LHCN-M2 (cell line): ENCODE data around the gene ANKRD6. TPM values are rescaled to one million over a fixed set of nuclear protein-coding genes. Genes with fewer than 3 reads are reported as not detected.

ENCODE experiments used
- DNase-seq: peaks from one replicate; pipeline ENCODE4 v3.0.0-alpha.2; 2012; ENCODE audit warnings: low read depth
- total RNA-seq: library from RNA; depleted of rRNA; stranded (reverse); fragments of >200 nt; gene quantifications from 2 replicates; pipeline ENCODE4 v1.2.3, GENCODE V29; 2014

The ANKRD6 gene
- total RNA-seq, 1 experiment from 2014 or later = 0.17 TPM

DNA sequence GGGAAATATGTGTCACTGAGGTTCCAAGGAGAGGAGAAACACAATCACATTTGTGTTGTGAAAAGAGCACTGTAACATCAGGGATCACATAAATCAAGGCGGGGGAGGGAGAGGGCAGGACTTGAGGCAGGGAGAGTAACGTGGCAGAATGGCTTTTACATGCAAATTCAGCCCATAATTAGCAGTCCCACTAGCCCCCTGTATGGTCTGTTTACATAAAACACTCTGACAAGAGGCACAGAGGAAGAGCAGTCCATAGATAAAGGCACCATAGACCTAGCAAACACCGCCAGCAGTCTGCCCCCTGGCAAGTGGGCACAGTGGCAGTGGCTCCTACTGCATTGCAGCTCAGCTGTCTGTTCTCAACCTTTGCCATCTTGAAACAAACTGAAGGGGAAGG, 122.9 kb downstream of the ANKRD6 start:
- DNase-seq = no peak

DNA sequence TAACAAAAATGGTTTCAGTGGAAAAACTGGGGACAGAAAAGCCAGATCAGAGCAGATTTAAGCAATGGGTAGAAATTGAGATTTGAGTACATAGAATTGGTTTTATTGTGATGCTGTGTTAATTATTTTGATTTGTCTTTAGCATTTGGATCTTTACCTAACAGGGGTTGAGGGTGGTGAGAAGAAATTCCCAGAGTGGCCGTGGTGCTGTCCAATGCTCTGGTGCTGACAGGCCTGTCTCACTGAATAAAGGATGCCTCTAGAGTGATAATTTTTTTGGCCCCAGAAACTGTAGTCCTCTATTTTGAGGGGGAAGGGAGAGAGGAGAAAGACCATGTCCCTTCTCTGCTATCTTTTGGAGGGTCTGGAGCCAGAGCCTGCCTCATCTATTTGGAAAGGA, 126.5 kb downstream of the ANKRD6 start:
- peak; percentile 2 for DNase-seq

DNA sequence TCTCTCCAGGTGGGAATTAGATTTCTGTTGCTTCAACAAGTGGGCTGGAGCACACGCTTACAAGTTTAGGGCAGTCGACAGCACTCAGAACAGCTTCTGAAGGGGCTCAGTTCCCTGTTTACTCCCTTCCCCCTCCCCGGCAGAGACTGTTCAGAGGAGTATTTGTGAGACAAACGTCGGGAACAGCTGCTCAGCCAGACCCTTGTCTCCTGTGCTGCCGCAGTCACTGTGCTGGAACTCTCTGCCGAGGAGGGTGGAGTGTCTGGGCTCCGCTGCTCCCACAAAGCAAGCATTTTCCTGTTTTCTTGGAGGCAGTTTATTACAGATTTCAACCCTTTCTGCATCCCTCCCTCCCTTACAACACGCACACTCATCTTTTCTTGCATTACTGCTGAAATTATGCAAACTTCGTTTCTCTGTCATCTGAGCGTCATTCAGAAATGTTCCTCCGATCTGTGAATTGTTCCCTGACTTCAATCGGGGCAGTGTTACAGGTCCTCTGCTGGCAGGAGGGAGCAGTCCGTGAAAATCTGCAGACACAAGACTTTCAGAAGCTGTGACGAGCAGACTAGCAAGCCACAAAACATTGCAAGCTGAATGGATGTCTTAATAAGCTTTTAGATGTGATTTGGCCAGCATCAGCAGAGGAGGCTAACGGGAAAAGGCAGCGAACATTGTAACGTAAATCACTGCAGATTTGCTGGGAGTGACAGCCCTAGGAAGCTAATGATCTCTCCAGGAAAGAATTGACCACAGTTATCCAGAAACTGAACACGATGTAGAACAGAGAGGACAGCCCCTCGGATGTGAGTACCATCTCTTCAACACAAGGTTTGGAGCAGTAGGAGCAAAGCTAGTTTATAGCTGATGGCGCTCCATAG, 129.4 kb downstream of the ANKRD6 start:
- DNase-seq = peak; percentile 3

DNA sequence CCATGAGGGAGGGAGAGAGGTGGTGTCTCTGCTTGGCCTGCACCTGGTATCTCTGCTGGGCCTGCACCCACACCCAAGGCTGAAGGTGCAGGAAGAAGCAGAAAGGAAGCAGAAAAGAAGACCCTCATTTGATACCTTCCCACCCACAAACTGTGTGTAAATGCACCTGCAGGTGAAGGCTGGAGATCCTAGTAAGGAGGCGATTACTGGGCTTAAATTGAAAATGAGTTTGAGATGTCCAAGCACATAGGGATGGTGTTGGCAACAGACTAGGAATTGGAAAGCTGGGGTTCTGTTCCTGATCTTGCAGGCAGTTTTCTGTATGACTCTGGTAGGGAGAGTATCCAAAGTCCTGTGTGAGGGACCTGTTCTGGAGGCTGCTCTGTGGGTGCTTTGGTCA, 130.9 kb downstream of the ANKRD6 start:
- DNase-seq = no peak

DNA sequence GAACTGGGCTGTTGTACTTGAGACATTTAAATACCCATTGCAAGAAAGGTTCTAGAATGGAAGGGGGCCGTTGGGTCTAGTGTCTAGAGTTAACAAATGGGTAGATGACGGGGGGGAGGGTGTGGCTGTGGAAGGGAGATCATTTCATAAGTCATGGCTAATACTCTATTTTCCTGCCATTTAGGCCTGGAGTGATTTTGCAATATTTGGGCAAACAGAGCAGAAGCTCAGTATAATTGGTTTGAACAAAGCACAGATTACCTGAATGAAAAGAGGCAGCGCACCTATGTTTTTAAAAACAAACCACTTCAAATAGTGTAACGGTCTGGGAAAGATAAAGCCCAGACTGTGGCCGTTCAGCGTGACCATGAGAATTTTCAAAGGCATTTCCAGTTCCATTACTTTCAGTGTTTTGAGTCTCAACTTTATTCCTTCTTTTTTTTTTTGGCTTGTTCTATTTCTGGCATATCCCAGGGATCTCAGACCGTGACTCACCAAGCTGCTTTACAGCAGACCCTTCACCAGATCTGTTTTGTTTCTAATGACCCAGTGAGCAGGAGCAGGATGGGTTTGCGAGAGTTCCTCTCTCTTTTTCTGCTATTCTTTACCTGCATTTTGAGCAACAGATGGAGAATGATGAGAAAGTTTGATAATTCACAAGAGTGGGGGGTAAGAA, 131.9 kb downstream of the ANKRD6 start:
- peak; percentile 1 for DNase-seq

DNA sequence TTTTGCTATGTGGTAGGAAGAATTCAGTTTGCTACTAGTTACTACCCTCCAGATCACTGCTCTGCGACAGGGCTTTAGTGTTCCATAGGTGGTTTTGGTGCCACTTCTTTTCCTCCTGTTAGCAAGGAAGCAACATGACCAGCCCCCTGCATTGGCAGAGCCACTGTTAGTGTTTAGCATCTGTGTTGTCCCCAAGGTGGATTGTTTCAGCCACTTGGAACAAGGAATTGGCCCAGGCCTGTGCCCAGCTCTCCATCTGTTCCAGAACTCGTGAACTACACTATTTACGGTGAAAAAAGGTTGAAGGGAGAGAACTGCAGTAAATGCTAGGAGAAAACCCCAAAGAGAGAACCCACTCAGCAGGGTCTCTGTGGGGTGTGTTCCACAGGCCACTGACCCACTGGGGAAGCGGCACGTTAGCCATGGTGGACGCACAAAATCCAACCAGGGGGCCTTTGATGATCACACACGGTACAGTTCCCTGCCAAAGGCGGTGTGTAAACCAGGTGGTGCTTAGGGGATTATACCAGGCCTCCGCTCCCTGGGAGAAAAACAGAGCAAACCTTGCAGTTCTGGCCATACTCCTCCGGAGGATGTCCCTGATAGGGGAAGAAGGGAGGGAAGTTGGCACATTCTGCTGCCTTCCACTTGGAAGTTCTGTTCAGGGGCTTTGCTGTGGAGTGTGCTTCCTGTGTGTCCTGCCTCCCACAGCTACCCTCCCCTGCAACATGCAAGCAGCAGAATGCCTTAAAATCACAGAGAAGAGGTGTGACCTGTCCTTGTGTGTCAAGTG, 133.3 kb downstream of the ANKRD6 start:
- no peak for DNase-seq

DNA sequence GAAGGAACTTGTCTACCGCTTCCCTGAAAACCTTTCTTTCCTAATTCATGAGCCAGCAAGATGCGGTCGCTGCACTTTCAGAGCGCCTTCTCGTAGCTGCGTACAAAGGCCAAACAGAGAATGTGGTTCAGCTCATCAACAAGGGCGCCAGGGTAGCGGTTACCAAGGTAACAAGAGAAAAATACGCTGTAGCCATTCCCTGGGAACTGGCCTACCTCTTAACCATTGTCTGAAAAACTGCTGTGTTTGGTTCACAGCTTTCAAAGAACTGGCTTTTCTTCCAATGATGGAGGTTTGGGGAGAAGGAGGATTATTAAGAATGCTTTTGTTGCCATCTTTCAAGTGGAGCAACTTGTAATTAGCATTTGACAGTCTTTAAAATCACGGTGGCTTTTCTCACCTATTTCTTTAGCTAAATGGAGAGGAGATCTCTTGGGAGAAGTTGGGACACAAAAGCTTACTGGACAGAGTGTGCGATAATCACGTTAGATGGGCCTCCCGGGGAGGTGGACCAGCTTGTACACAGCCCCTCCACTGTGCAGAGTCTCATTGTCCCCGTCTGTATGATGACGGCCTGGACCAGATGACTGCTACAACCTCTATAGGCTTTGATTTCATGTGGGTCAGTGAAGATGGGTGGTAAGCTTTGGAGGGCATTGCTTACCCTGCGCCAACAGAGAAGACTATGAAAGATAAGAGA, 134.1 kb downstream of the ANKRD6 start:
- DNase-seq = no peak

DNA sequence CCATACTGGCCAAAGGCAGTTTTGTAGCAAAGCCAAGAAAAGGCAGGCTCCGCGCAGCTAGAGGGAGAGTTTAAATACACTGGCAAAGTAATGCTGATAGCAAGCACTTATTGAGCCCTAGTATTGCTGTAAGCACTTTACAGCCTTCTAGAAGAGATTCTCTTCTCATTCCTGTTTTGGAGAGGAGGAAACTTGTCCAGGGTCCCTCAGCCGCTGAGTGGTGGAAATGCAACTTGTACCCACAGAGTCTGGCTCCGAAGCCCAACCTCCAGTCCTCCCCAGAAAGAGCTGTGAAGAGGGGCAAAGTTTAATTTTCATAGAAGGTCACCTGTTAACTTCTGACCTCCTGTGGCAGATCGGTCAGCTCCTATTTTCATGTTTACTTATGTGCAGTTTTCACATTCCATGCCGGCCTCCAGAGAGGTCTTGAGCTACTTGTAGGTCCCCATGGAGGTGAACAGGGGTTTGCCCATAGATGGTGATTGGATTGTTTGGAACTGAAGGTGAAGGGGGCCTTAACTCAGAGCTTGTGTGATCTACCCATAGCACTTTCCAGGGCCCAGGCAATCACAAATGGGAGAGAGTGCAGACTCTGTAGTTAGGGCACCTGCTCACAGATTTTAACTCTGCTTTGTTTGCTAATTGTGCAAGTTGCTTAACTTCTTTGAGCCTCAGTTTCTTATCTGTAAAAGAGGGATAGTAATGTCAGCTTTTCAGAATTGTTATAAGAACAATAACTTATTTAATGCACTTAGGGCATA, 134.9 kb downstream of the ANKRD6 start:
- DNase-seq = no peak

DNA sequence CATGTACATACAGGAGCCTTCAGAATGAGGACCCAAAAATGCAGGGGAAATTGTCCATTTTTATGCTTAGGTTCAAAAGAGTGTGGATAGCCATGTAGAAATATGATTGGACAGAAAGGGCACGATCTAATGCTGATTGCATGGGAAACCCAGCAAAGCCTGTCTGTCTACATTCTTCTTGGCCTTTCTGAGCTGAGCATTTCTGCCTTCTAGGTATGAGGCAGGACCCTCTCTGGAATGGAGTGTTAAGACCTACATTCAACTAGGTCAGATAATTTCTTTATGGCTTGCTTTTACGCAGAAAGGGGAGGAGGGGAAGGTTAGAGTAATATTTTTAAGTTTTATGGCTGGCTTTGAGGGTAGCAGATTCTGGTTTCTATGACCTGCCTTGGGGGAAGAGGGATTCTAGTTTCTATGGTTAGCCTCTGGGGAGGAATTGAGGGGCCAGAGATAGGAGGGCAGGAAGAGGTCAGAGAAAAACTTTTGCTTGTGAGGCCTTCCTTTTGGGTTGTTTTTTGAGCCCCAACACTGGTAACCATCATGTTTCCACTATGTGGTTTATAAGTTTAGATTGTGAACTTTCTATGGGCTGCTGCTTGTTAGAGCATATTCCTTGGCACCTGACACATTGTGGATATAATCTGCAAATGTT, 142.1 kb downstream of the ANKRD6 start:
- no peak for DNase-seq

DNA sequence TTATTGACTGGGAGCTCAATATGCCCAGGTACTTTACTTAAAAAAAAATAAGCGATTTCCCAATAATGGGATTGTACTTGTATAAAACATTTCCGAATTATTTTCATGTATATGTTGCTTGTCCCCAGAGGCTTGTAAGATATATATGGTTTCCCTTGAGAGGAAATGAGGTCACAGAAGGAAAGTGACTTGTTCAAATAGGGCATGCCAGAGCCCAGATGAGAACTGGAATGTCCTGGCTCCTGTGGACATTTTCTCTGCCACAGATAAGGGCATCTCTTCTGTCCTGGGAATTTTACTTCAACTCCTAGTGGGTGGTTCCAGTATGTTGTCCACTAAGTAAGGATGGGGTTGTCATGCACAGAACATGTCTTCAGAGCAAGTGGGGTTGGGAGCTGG, 142.6 kb downstream of the ANKRD6 start:
- DNase-seq = no peak

DNA sequence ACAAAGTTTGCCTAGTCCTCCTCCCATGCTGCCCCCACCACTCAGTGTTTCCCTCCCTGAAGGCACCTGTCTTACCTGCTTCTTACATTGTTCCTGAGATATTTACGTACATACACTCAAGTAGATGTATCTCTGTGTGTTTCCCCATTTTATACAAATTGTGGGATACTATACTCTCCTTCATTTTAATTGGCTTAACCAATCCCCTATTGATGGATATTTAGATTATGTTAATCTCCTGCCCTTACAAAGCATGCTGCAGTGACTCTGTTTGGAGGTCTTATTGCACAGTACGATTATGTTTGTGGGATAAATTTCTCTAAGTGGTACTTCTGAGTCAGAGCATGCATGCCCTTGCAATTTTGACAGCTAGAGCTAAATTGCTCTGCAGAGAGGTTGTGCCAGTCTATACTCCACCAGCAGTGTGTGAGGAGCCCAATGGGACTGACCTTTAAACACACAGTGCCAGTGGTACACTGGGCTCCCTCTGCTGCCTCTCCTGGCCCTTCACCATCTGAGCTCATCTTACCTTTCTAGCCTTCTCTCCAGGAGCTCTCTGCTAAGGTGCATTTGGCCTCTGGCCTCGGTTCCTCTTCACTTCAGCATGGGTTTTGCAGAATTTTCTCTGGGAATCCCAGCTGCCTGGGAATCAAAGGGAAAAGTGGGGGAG, 148.2 kb downstream of the ANKRD6 start:
- DNase-seq = no peak

DNA sequence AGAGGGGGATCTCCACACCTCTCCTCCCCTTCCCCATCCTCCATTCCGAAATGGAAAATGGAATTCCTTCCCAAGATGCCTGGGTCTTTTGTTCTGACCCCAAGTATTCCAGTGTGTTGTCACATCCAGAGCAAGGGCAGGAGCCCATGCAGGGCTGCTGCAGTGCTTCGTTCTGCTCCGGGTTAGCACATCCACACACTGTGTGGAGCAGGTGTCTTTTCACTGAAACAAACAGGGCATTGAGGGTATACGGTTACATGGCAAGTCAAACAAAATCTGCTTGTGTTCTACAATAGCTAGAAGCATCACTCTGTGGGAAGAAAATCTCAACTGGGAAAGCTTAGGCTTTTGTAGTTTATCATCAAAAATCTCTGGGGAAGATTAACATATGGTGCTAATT, 148.7 kb downstream of the ANKRD6 start:
- no peak for DNase-seq

DNA sequence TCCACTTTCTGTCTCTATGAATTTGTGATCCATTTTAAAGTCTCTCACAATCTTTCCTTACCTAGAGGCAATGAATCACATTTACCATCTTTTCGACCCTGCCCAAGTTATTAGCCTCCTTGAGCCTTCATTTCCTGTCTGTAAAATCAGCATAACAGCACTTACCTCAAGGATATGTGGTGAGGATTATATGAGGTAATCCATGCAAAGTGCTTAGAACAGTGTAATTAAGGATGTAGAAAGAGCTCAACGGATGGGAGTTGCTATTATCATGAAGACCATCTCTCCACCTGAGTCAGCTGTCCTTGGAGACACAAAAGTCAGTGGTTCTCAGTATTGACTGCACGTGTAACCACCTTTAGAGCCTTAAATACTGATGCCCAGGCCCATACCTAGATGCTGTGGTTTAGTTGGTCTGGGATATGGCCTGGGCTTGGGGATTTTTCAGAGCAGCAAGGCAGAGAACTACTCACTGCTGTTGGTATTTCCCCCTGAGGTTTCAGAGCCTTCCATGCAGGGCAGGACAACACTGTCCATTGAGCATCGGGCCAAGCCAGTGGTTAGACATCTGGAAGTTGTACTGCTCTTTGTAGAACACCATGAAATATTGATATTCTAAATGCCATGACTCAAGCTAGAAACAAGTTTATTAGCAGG, 149.8 kb downstream of the ANKRD6 start:
- DNase-seq = no peak

DNA sequence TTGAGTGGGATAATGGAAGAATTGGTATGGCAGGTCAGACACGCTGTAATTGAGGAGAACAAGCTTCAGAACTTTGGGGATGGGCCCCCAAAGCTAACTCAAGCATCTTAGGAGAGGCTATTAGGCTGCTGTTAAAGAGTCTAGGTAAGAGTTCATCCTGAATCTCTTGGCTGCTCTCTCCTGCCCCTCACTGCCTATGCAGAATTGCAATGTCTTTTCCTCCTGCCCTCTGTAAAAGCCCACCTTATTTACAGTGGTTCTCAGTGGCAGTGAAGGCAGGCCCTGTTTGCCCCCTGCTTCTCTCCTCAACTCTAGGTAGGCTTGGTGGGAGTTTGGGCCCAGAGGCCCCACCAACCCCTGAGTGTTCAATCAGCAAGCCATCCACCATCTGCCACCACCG, 150.6 kb downstream of the ANKRD6 start:
- DNase-seq = no peak

DNA sequence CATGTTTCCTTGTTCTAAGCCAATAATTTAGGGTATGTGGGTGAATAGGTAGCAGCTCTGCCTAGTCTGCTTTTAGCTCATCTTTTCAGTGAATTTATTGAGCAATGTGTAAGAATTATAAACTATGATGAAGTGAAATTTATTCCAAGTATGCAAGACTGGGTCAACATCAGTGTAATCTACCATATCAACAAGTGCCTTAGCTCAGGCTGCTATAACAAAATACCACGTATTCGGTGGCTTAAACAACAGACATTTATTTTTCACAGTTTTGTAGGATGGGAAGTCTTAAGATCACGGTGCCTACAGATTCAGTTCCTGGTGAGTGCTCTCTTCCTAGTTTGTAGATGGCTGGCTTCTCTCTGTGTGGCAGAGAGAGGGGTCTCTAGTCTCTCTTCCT, 151.6 kb downstream of the ANKRD6 start:
- DNase-seq = no peak

DNA sequence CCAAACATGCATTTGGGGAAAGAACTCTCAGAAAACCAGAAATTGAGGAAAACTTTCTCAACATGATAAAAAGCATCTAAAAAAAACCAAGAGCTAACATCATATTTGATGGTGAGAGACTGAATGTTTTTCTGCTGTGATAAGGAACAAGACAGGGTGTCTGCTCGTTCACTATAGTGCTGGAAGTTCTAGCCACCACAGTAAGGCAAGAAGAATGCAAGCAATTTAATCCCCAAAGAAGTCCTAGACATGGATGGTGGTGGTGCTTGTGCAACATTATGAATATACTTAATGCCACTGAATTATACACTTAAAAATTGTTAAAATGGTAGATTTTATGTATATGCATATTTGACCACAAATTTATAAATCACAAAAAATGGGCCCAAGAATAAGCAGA, 152.2 kb downstream of the ANKRD6 start:
- DNase-seq = no peak

DNA sequence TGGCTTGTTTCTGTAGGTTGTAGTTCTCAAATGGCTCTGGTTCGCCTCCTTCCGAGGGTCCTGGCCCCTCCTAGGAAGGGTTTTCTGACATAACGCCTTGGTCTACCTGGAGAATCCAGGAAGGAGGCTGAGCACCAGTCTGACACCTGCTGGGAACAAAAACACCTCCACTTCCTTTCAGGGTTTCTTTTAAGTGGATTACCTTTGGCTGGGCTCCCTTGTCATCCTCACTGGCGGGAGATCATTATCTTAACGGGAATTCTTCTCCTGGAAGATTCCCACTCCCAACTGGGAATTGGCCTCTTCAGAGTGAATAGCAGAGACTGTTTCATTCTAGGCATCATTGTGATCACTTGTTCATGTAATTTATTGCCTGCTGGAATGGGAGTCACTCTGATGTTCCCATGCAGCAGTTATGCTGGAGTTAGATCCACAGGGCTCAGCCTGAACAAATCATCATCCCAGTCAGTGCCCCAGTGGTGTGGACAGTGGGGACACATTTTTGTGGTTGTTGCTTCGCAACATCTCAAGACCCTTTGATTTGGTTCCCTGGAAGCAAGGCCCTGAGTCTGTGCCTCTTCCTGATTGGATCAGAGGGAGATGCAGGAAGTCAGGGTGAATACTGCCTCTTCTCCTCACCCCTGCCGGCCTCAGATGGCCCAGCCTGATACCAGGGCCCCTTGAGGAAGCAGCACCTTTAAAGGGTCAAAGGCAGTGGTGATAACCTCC, 156.5 kb downstream of the ANKRD6 start:
- no peak for DNase-seq

DNA sequence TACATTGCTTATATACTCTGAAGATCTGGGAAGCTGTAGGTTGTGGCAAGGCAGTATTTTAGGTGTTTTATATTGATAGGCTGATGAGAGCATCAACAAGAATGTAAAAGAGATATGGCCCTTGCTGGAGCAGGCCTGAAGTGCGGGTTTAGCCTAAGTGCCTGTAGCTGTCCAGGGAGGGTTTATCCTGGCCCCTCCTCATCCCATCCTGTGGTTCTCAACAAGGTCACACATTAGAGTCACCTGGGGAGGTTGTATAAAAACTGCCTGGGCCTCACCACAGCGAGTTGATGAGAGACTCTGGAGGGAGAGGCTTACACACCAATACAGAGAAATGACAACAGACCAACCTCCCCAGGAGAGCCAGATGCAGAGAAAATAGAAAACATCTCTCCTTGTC, 157.2 kb downstream of the ANKRD6 start:
- no peak for DNase-seq

DNA sequence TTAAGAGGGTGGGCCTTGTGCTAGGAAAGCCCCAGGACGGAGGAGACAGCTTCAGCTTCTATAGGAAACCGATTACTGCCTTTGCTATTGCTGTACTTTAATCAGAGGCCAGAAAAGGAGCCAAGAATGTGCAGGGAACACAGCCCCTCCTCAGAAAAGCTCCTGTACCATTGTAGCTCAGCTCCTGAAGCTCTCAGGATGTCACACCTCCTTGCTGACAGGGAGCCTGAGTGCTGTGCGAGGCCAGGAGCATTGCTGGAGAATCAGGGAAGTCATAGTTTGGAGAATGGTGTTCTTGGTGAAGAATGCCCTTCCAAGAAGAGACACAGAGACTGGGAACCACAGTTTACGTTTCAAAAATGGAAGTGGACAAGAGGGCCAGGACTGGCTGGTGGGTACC, 158.8 kb downstream of the ANKRD6 start:
- no peak for DNase-seq
